Stimulated activated effector memory CD8-positive, alpha-beta T cell treated with anti-CD3 and anti-CD28 coated beads, Interleukin-12 subunit alpha, Interleukin-12 subunit beta, amount 100 ng/mL, for 72 hours (primary cell): ENCODE data around the gene TIFAB.

Source experiments
- ATAC-seq: fragments of 150-1000 bp; cut with Tn5 transposase; 2 replicates; pipeline ENCODE4 v1.10.0; 2021
- DNase-seq, 2 donors: peaks; one replicate each; pipeline ENCODE4 v3.0.0; 2021 to 2022; ENCODE audit warnings: low spot score in 2 of 2
- H3K27ac Mint-ChIP-seq: one replicate; pipeline ENCODE4 v1.8.0; 2022; ENCODE audit warnings: mild to moderate bottlenecking, mixed read lengths
- H3K36me3 Mint-ChIP-seq: one replicate; pipeline ENCODE4 v1.8.0; 2022; ENCODE audit warnings: mild to moderate bottlenecking, mixed read lengths
- H3K4me1 Mint-ChIP-seq: one replicate; pipeline ENCODE4 v1.8.0; 2022; ENCODE audit warnings: mixed read lengths
- H3K4me3 Mint-ChIP-seq: one replicate; pipeline ENCODE4 v1.8.0; 2022; ENCODE audit warnings: mild to moderate bottlenecking, mixed read lengths
- H3K9me3 Mint-ChIP-seq: one replicate; pipeline ENCODE4 v1.8.0; 2022; ENCODE audit warnings: mixed read lengths

TIFAB gene

DNA sequence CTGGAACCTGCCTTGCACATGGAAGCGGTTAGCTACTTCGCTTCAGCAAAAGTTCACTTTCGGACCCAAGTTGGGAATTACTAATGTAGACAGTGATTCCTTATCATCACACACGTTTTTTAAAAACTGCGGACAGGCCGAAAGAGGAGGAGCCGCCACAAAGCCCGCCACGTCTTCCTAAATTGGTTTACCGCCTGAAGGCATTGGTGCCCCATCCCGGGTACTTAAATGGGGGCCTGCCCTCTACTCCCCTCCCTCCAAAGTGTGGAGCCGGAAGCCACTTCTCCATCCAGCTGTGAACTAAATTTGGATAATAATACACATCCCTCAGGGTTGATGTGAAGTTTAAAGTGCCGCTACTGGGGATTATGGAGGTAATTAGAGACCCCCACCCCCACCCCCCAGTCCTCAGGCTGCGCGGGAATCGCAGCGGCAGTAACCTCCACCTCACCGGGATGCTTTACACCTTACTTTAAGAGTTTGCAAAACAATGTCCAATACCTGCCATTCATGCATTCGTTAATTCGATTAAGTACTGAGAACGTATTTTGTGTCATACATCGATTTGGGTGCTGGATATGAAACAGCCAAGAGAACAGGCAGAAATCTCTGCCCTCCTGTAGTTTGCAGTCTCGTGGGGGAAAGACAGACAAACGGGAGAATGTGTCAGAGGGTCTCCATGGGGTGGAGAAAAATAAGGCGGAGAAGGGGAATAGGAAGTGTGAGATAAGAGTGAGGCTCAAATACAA, 52.2 kb downstream of the TIFAB start:
- Mint-ChIP-seq H3K36me3 (no peaks in the 10 kb centered on the region), H3K27ac (peak overlapping the region; percentile 91), H3K9me3 (no peaks in the 10 kb centered on the region), H3K4me3 (peak overlapping the region; percentile 81), H3K4me1 (peaks cover 37% of the 10 kb centered on the region)
- DNase-seq (no peak), ATAC-seq (no peak)

DNA sequence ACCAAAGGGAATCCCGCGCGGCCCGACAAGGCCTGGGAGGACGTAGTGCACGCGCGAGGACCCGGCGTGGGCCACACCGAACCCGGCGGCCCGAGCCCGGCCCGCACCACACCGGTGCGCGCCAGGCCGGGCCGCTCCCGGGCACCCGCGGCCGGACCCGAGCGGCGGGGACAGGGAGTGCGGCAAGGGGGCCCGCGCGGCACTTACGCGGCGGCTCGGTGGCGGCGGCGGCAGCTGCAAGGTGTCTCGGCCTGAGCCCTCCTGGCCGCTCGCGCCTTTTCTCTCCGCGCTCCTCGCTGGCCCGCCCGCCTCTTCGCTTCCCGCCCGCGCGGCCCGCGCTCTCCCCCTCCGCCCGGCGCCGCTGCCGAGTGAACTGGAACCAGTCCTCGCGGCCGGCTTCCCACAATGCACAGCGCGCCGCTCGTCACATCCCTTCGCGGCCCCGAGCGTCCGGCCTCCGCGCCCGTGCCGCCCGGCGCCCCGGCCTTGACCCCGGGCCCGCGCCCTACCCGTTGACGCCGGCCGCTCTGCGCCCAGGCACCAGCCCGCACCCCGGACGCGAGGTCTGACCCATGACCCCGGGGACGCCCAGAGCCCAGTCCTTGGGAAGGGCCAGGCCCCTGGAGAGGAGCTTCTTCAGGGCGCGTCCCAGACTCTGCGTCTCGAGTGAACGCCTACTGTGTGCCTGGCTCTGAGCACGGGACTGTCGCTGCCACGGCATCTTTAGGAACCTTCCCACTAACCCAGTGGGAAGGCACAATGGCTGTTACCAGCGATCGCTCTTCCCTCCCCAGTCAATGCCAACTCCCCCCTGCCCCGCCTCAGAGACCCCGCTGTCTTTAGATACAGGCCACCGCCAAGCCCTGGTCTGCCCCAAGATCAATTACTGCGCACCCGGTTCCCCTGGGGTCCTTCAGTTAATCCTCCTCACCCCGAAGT, 53.0 kb downstream of the TIFAB start, which contains the start of gene MACROH2A1:
Gene MACROH2A1 (minus strand): TSS at position 377 of the 939 bp plus-strand sequence. CDS start 10,138 bp downstream, outside the sequence.
- H3K27ac Mint-ChIP-seq, result peak within 1 kb of the TSS; percentile 91
- H3K4me1 Mint-ChIP-seq, result peaks cover 44% of the 10 kb centered on the region

DNA sequence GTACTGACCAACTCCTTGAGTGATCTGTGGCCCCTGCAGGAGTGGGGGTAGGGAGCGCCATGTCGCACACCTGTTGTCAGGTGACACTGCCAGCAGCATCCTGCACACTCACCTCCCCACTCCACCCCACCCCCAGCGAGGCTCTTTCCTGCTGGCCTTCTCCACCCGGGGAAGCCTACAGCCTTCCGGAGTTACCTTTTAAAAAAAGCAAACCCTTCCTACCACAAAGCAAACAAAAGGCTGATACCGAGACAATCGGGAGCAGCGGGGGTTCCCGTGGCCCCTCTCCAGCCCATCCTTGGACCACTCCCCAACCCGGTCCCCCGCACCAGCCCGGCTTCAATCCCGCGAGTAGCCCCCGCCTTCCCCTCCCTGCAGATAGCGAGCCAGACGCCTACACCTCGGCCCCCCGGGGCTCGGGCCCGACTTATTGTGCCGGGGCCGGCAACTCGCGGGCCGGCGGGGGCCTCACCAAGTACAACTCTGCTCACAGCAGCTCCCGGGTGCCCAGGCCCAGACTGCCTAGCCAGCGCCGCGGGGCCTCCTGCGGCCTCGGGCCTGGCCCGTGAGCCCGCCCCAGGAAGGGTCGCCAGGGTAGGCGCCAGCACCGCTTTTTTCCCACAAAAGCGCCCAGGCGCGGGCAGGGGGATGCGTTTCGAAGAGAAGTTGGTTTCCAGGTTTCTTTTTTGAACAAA, 53.8 kb downstream of the TIFAB start:
- Mint-ChIP-seq H3K4me3 (peak overlapping the region; percentile 81), H3K27ac (peak overlapping the region; percentile 91), H3K9me3 (no peaks in the 10 kb centered on the region), H3K4me1 (peaks cover 52% of the 10 kb centered on the region), H3K36me3 (peaks cover 3% of the 10 kb centered on the region)
- peak; percentile 18 to 69 for DNase-seq
- peak; percentile 64 for ATAC-seq

More for the DNA sequence above, 53.0 kb downstream of the TIFAB start, which contains the start of gene MACROH2A1:
- no peaks in the 10 kb centered on the region for H3K36me3 Mint-ChIP-seq
- peak within 1 kb of the TSS; percentile 81 for H3K4me3 Mint-ChIP-seq
- ATAC-seq (peak; percentile 94), DNase-seq (peak; percentile 77 to 90)
- no peaks in the 10 kb centered on the region for H3K9me3 Mint-ChIP-seq
